Lung (tissue), 12 donors: ENCODE measurements around the gene NPPB. TPM values are rescaled to one million over a fixed set of nuclear protein-coding genes. Genes with fewer than 3 reads are reported as not detected.
A peak's percentile ranks its signal among the peaks of the same experiment; 100 is the strongest.

Experiments
- ATAC-seq: fragments of 200-7000 bp; cut with Tn5 transposase; one replicate; pipeline ENCODE4 v1.9.1; 2020; ENCODE audit warnings: moderate number of reproducible peaks; ENCODE audit not compliant: insufficient read depth, low FRiP score
- DNase-seq, 3 donors: peaks; one replicate each; pipeline ENCODE4 v3.0.0-alpha.2; 2013 to 2017
- H3K27ac ChIP-seq, 2 donors: one replicate each; pipeline ENCODE4 v1.5.1; 2013; ENCODE audit warnings: mild to moderate bottlenecking in 2 of 2, moderate library complexity in 2 of 2, control low read depth in 1 of 2, inconsistent platforms in 1 of 2, low read depth in 1 of 2, low read length in 1 of 2
- H3K27me3 ChIP-seq, 3 donors: one replicate each; pipeline ENCODE4 v1.5.1; 2013; ENCODE audit warnings: low read length in 2 of 3; ENCODE audit not compliant: control insufficient read depth in 3 of 3, insufficient read depth in 3 of 3
- H3K36me3 ChIP-seq, 4 donors: one replicate each; pipeline ENCODE4 v1.5.1; 2013; ENCODE audit warnings: low read length in 4 of 4, mild to moderate bottlenecking in 1 of 4, moderate library complexity in 1 of 4; ENCODE audit not compliant: control insufficient read depth in 4 of 4, insufficient read depth in 4 of 4
- H3K4me1 ChIP-seq, 5 donors: one replicate each; pipeline ENCODE4 v1.5.1; 2013; ENCODE audit warnings: low read length in 5 of 5, mild to moderate bottlenecking in 2 of 5, moderate library complexity in 1 of 5; ENCODE audit not compliant: control insufficient read depth in 5 of 5, insufficient read depth in 5 of 5
- H3K4me3 ChIP-seq: one replicate; pipeline ENCODE4 v1.5.1; 2013; ENCODE audit warnings: mild to moderate bottlenecking, control low read depth, moderate library complexity
- H3K9ac ChIP-seq, 2 donors: one replicate each; pipeline ENCODE4 v1.5.1; 2013; ENCODE audit warnings: low read length in 2 of 2, control low read depth in 1 of 2; ENCODE audit not compliant: insufficient read depth in 1 of 2
- H3K9me3 ChIP-seq, 4 donors: one replicate each; pipeline ENCODE4 v1.5.1; 2013; ENCODE audit warnings: low read length in 3 of 4, mild to moderate bottlenecking in 1 of 4, moderate library complexity in 1 of 4; ENCODE audit not compliant: control insufficient read depth in 4 of 4, insufficient read depth in 3 of 4
- WGBS, 2 donors: extraction: QIAGEN DNeasy Blood & Tissue Kit; methylation state at CpG; one replicate each; pipeline ENCODE4 v1.1.7; 2013; 5-methylcytosine and 5-hydroxymethylcytosine counted together
- polyA plus RNA-seq, 2 donors: library from polyadenylated mRNA; stranded (reverse); fragments of 200-250 nt; gene quantifications; one replicate each; pipeline ENCODE4 v1.2.1, GENCODE V29; 2013
- total RNA-seq, 2 donors: library from RNA; depleted of rRNA in 1 of 2; stranded (reverse); fragments of >200 nt in 1 of 2; gene quantifications; one replicate each; pipeline ENCODE4 v1.2.1, GENCODE V29; 2014 to 2021
- TF ChIP-seq, protein P1 (sequence below): IDR thresholded peaks from 2 replicates; pipeline ENCODE4 v1.5.1; 2012; ENCODE audit warnings: mild to moderate bottlenecking; ENCODE audit errors: control extremely low read depth, extremely low read depth
- donor health status: control.
- donor health status: control.
- donor health status: Bipolar disorder and iron deficiency.
- donor health status: healthy.
- donor health status: DM: yes; HTN: yes; CAD: no.

NPPB gene
- total and polyA plus RNA-seq, 4 donors: 0.45 to 3.6 (median 1.1) TPM; not detected in 1

GRCh38 chr1:11845641-11846335 lies 13.0 kb downstream of the NPPB start:
- TF ChIP-seq, protein P1, sequence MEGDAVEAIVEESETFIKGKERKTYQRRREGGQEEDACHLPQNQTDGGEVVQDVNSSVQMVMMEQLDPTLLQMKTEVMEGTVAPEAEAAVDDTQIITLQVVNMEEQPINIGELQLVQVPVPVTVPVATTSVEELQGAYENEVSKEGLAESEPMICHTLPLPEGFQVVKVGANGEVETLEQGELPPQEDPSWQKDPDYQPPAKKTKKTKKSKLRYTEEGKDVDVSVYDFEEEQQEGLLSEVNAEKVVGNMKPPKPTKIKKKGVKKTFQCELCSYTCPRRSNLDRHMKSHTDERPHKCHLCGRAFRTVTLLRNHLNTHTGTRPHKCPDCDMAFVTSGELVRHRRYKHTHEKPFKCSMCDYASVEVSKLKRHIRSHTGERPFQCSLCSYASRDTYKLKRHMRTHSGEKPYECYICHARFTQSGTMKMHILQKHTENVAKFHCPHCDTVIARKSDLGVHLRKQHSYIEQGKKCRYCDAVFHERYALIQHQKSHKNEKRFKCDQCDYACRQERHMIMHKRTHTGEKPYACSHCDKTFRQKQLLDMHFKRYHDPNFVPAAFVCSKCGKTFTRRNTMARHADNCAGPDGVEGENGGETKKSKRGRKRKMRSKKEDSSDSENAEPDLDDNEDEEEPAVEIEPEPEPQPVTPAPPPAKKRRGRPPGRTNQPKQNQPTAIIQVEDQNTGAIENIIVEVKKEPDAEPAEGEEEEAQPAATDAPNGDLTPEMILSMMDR: no peak
- no peak overlapping the region for H3K4me3 ChIP-seq
- ATAC-seq (no peak), DNase-seq (peak in 2 of 3 donors; percentile 46 to 63)
- H3K36me3 ChIP-seq: peaks cover 0 to 37% (median 13%) of the 10 kb centered on the region in 4 donors
- 73 to 75% methylated on average over 5 of the region's 5 CpGs for WGBS, 2 donors
- H3K9ac ChIP-seq: no peak overlapping the region
- H3K27ac ChIP-seq: no peak overlapping the region
- peaks cover 0 to 15% (median 0%) of the 10 kb centered on the region in 5 donors for H3K4me1 ChIP-seq
- no peaks in the 10 kb centered on the region for H3K27me3 ChIP-seq
- peaks cover 0 to 2% (median 0%) of the 10 kb centered on the region in 4 donors for H3K9me3 ChIP-seq

- H3K27me3 ChIP-seq: no peaks in the 10 kb centered on the region
- H3K4me3 ChIP-seq: no peak overlapping the region
- H3K9me3 ChIP-seq: no peaks in the 10 kb centered on the region
- DNase-seq: peak; percentile 78 to 83 (median 83)
- H3K9ac ChIP-seq: no peak overlapping the region
- WGBS, 2 donors: 26 to 62% methylated on average over 19 of the region's 19 CpGs
- ATAC-seq: no peak
- TF ChIP-seq, protein P1: no peak
- peaks cover 0 to 15% (median 0%) of the 10 kb centered on the region in 5 donors for H3K4me1 ChIP-seq
- peaks cover 8 to 65% (median 28%) of the 10 kb centered on the region in 4 donors for H3K36me3 ChIP-seq
- no peak overlapping the region for H3K27ac ChIP-seq
These were observed 16.3 kb downstream of the NPPB start for GRCh38 chr1:11842154-11843041.

GRCh38 chr1:11841245-11842153 lies 17.2 kb downstream of the NPPB start:
- ATAC-seq (no peak), DNase-seq (no peak)
- H3K4me3 ChIP-seq: no peak overlapping the region
- peaks cover 0 to 15% (median 0%) of the 10 kb centered on the region in 5 donors for H3K4me1 ChIP-seq
- H3K9me3 ChIP-seq: no peaks in the 10 kb centered on the region
- TF ChIP-seq, protein P1: no peak
- no peak overlapping the region for H3K27ac ChIP-seq
- peaks cover 15 to 70% (median 28%) of the 10 kb centered on the region in 4 donors for H3K36me3 ChIP-seq
- no peaks in the 10 kb centered on the region for H3K27me3 ChIP-seq
- 58 to 76% methylated on average over 17 of the region's 17 CpGs for WGBS, 2 donors
- H3K9ac ChIP-seq: no peak overlapping the region
